GM12878 (cell line): ENCODE measurements around the gene LSR. TPM values are rescaled to one million over a fixed set of nuclear protein-coding genes. Genes with fewer than 3 reads are reported as not detected.

Experiments used
- ATAC-seq: fragments of 200-7000 bp; cut with Tn5 transposase; 3 replicates; pipeline ENCODE4 v1.9.1; 2020; ENCODE audit warnings: mild to moderate bottlenecking, moderate library complexity
- BruUV-seq: library from RNA; stranded (reverse); fragments of 400-500 nt; replicated peaks from 2 replicates; lab custom pipeline; 2021; lab: Mats Ljungman, UMichigan
- CTCF ChIA-PET: fragments of 300-600 bp; sonication (Branson Sonifier 250); formaldehyde crosslinking; extraction: SDS; loops from one replicate; lab custom pipeline; 2021; ENCODE audit warnings: inconsistent platforms; lab: Yijun Ruan, JAX
- POLR2A ChIA-PET: fragments of 350-600 bp; formaldehyde crosslinking; extraction: SDS; loops from one replicate; lab custom pipeline; 2021; ENCODE audit warnings: inconsistent platforms; lab: Charles Lee
- RAD21 ChIA-PET: fragments of 300-600 bp; sonication (Branson Sonifier 250); formaldehyde crosslinking; loops from one replicate; lab custom pipeline; 2023; ENCODE audit warnings: antibody characterized with exemption; ENCODE audit not compliant: unreplicated experiment; lab: Charles Lee
- SMC1A ChIA-PET: fragments of 300-600 bp; sonication (Branson Sonifier 250); formaldehyde crosslinking; loops from one replicate; lab custom pipeline; 2023; ENCODE audit not compliant: unreplicated experiment, uncharacterized antibody; lab: Charles Lee
- DNase-seq: peaks from one replicate; pipeline ENCODE4 v3.0.0-alpha.2; 2011; ENCODE audit warnings: low read depth, low spot score
- FAIRE-seq: peaks from 3 replicates; lab custom pipeline; 2011; peaks lifted over from hg19 to GRCh38; lab: Jason Lieb, UNC
- H2AFZ ChIP-seq: 2 replicates; pipeline ENCODE4 v1.6.0; 2011; ENCODE audit warnings: low read depth, low read length, control low read depth; ENCODE audit not compliant: control insufficient read depth
- H3K27ac ChIP-seq: 2 replicates; pipeline ENCODE4 v1.5.1; 2011; ENCODE audit warnings: control low read depth; ENCODE audit not compliant: control insufficient read depth, insufficient read depth
- H3K27me3 ChIP-seq, 2 experiments: replicated peaks in 1 of 2; 2 replicates each; pipeline versions ENCODE4 v1.6.0 to v1.6.1; 2011; ENCODE audit warnings: low read length in 1 of 2; ENCODE audit not compliant: control insufficient read depth in 2 of 2, insufficient read depth in 2 of 2
- H3K36me3 ChIP-seq, 2 experiments: 2 replicates each; pipeline ENCODE4 v1.5.1; 2011; ENCODE audit warnings: low read length in 1 of 2; ENCODE audit not compliant: control insufficient read depth in 2 of 2, insufficient read depth in 2 of 2
- H3K4me1 ChIP-seq: 2 replicates; pipeline ENCODE4 v1.6.1; 2011; ENCODE audit warnings: mild to moderate bottlenecking, low read length, moderate library complexity, mixed read lengths; ENCODE audit not compliant: control insufficient read depth, insufficient read depth
- H3K4me2 ChIP-seq: 2 replicates; pipeline ENCODE4 v1.6.0; 2011; ENCODE audit warnings: control low read depth; ENCODE audit not compliant: control insufficient read depth, insufficient read depth
- H3K4me3 ChIP-seq: fragments of 200-600 bp; sonication (generic); 2 replicates; pipeline ENCODE4 v1.5.1; 2016
- H3K79me2 ChIP-seq: 2 replicates; pipeline ENCODE4 v1.6.0; 2011; ENCODE audit warnings: low read length; ENCODE audit not compliant: control insufficient read depth, insufficient read depth
- H3K9ac ChIP-seq: 2 replicates; pipeline ENCODE4 v1.8.0; 2011; ENCODE audit warnings: low read length, control low read depth, mixed read lengths; ENCODE audit not compliant: control insufficient read depth, insufficient read depth
- H3K9me3 ChIP-seq: replicated peaks from 3 replicates; pipeline ENCODE4 v1.5.1; 2011; ENCODE audit warnings: mild to moderate bottlenecking, low read length; ENCODE audit not compliant: control insufficient read depth, insufficient read depth
- H4K20me1 ChIP-seq: 2 replicates; pipeline ENCODE4 v1.6.0; 2011; ENCODE audit not compliant: control insufficient read depth, insufficient read depth
- ASH2L ChIP-seq: fragments of 300-600, 200-600 bp; sonication (generic); IDR thresholded peaks from 2 replicates; pipeline ENCODE4 v1.6.1; 2017; ENCODE audit warnings: low read depth, mild to moderate bottlenecking, borderline replicate concordance
- BCL11A ChIP-seq: IDR thresholded peaks from 2 replicates; pipeline ENCODE4 v1.6.1; 2011; ENCODE audit warnings: low read depth, low read length
- EP300 ChIP-seq, 2 experiments: fragments of 150-350 bp in 1 of 2; IDR thresholded peaks; 2 replicates each; pipeline ENCODE4 v1.6.1; 2011 to 2012; ENCODE audit warnings: low read depth in 2 of 2, low read length in 2 of 2, borderline replicate concordance in 1 of 2, improper control_type of control experiment in 1 of 2, inconsistent platforms in 1 of 2; ENCODE audit not compliant: control insufficient read depth in 1 of 2
- MYB ChIP-seq: fragments of 150-350 bp; IDR thresholded peaks from 2 replicates; pipeline ENCODE4 v1.6.1; 2014; ENCODE audit warnings: mild to moderate bottlenecking, low read depth, low read length, borderline replicate concordance
- POLR2A ChIP-seq: IDR thresholded peaks from 2 replicates; pipeline ENCODE4 v1.6.1; 2011; ENCODE audit warnings: low read depth, mild to moderate bottlenecking, low read length
- SMC3 ChIP-seq: IDR thresholded peaks from 2 replicates; pipeline ENCODE4 v1.6.1; 2011; ENCODE audit warnings: low read length, improper control_type of control experiment, borderline replicate concordance
- WRNIP1 ChIP-seq: IDR thresholded peaks from 2 replicates; pipeline ENCODE4 v1.6.1; 2011; ENCODE audit warnings: low read depth, low read length, improper control_type of control experiment, borderline replicate concordance
- WGBS: methylation state at CpG from one replicate; pipeline ENCODE4 v1.1.6; 2016; ENCODE audit warnings: low lambda C conversion rate; ENCODE audit not compliant: insufficient replicate concordance, insufficient coverage; ENCODE audit errors: missing lambda C conversion rate; 5-methylcytosine and 5-hydroxymethylcytosine counted together
- in situ Hi-C: fragments of 300-500 bp; cut with MboI; formaldehyde crosslinking; loops from 9 replicates; pipeline ENCODE4 v1.14.3; 2018; ENCODE audit warnings: mixed read lengths
- intact Hi-C: fragments of 100-400 bp; cut with micrococcal nuclease; formaldehyde crosslinking; loops from one replicate; pipeline ENCODE4 v1.14.2; 2022; ENCODE audit not compliant: unreplicated experiment
- polyA plus RNA-seq, 11 experiments: library from polyadenylated mRNA; depleted of rRNA in 4 of 11; unstranded in 6 of 11; stranded (reverse) in 5 of 11; fragments of >200 nt; fragmentation: Nextera tagmentation in 4 of 11; fragmentation: Illumina TruSeq in 1 of 11; extraction: Ambion mirVana in 4 of 11; extraction: Trizol in 1 of 11; gene quantifications; 1 replicate in 1 of 11; 2 replicates in 10 of 11; pipeline versions ENCODE4 v1.2.1 to v1.2.3, GENCODE V29; 2011 to 2016; ENCODE audit warnings: inconsistent platforms in 2 of 11, missing spikeins in 2 of 11, low read depth in 1 of 11
- total RNA-seq, 4 experiments: library from RNA; depleted of rRNA in 3 of 4; stranded (reverse); fragments of >200 nt in 3 of 4; fragmentation: Illumina TruSeq in 1 of 4; extraction: Trizol in 1 of 4; gene quantifications; 2 replicates each; pipeline versions ENCODE4 v1.2.1 to v1.2.3, GENCODE V29; 2013 to 2021
- TF ChIP-seq, protein P1 (sequence below): fragments of 150-350 bp; IDR thresholded peaks from 2 replicates; pipeline ENCODE4 v1.6.1; 2016; ENCODE audit warnings: low read depth, low read length
- TF ChIP-seq, protein P2 (sequence below): fragments of 150-350 bp; IDR thresholded peaks from 2 replicates; pipeline ENCODE4 v1.6.1; 2014; ENCODE audit warnings: mild to moderate bottlenecking, low read depth, low read length
- TF ChIP-seq, protein P3 (sequence below), 3 experiments: IDR thresholded peaks in 2 of 3; conservative IDR thresholded peaks in 1 of 3; 2 replicates each; pipeline ENCODE4 v1.5.1; 2011; ENCODE audit warnings: low read depth in 3 of 3, low read length in 3 of 3, mild to moderate bottlenecking in 3 of 3, control low read depth in 2 of 3, moderate library complexity in 2 of 3, inconsistent platforms in 1 of 3, mixed read lengths in 1 of 3; ENCODE audit not compliant: control insufficient read depth in 2 of 3, insufficient read depth in 1 of 3; ENCODE audit errors: extremely low read depth in 1 of 3
- TF ChIP-seq, protein P4 (sequence below): fragments of 450-650 bp; formaldehyde crosslinking; IDR thresholded peaks from 2 replicates; pipeline ENCODE4 v1.4.0; 2020; ENCODE audit warnings: mild to moderate bottlenecking, moderate library complexity

The LSR gene
- total and polyA plus RNA-seq, 10 of the 15 experiments (the other 5 are each of a cell fraction or from before 2014, with no cell fraction given), result 0.26 to 53.9 (median 26.3) TPM

DNA sequence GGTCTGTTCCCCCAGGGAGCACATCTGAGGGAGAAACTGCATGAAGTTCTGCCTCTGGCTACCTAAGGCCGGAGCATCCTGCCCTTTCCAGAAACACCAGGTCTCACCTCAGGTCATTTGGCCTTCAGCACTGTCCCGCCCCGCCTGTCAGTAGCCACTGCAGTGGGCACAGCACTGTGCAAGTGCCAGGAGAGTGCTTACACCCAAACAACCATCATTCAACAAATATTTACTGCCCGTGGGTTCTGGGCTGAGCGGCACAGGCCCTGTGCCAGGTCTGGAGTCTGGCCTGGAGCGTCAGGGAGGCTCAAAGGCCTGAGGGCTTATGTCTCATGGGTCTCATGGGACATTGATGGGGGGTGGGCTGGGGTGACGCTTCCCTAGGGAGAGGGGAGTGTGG lies 22.7 kb downstream of the LSR start:
- BruUV-seq, result no TSS peak
- Histone ChIP-seq H3K4me1 (peaks cover 17% of the 10 kb centered on the region), H2AFZ (no peak overlapping the region), H3K4me3 (no peak overlapping the region), H3K79me2 (peaks cover 29% of the 10 kb centered on the region), H4K20me1 (no peaks in the 10 kb centered on the region), H3K27me3 (no peaks in the 10 kb centered on the region), H3K36me3 (peaks cover 10 to 18% of the 10 kb centered on the region in 2 experiments), H3K4me2 (peak overlapping the region; percentile 30), H3K27ac (no peak overlapping the region), H3K9me3 (no peaks in the 10 kb centered on the region), H3K9ac (no peak overlapping the region)
- no peak for FAIRE-seq
- ChIA-PET SMC1A (interaction anchor here (1.0 to 1.5 kb wide), 2 partner anchors 76 to 198 kb away, joined by 4 to 7 read pairs; partner anchors contain the start of gene FFAR1), POLR2A (no interaction called here), RAD21 (interaction anchor here (1.2 kb wide), 2 partner anchors 62 to 202 kb away, joined by 3 to 5 read pairs; no protein-coding TSS in a partner anchor), CTCF (interaction anchor here (0.7 kb wide), 2 partner anchors 129 to 223 kb away, joined by 3 read pairs; no protein-coding TSS in a partner anchor)
- in situ Hi-C loops, result loop anchor here (5.0 kb wide), 1 partner anchor 196 kb away; no protein-coding TSS in a partner anchor
- intact Hi-C loops, result no loop called here
- WGBS, result 95% methylated on average over 7 of the region's 7 CpGs
- no peak for DNase-seq
- no peak for ATAC-seq
- TF ChIP-seq ASH2L (no peak), BCL11A (no peak), POLR2A (no peak), EP300 (IDR thresholded peaks at IDR 0.05; ENCODE audit: borderline replicate concordance in 1 of 2, control insufficient read depth in 1 of 2, low read depth in 2 of 2, low read length in 2 of 2) (no peak), SMC3 (no peak), MYB (no peak), WRNIP1 (no peak)
- TF ChIP-seq, protein P1, sequence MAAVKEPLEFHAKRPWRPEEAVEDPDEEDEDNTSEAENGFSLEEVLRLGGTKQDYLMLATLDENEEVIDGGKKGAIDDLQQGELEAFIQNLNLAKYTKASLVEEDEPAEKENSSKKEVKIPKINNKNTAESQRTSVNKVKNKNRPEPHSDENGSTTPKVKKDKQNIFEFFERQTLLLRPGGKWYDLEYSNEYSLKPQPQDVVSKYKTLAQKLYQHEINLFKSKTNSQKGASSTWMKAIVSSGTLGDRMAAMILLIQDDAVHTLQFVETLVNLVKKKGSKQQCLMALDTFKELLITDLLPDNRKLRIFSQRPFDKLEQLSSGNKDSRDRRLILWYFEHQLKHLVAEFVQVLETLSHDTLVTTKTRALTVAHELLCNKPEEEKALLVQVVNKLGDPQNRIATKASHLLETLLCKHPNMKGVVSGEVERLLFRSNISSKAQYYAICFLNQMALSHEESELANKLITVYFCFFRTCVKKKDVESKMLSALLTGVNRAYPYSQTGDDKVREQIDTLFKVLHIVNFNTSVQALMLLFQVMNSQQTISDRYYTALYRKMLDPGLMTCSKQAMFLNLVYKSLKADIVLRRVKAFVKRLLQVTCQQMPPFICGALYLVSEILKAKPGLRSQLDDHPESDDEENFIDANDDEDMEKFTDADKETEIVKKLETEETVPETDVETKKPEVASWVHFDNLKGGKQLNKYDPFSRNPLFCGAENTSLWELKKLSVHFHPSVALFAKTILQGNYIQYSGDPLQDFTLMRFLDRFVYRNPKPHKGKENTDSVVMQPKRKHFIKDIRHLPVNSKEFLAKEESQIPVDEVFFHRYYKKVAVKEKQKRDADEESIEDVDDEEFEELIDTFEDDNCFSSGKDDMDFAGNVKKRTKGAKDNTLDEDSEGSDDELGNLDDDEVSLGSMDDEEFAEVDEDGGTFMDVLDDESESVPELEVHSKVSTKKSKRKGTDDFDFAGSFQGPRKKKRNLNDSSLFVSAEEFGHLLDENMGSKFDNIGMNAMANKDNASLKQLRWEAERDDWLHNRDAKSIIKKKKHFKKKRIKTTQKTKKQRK, result no peak
- TF ChIP-seq, protein P2, sequence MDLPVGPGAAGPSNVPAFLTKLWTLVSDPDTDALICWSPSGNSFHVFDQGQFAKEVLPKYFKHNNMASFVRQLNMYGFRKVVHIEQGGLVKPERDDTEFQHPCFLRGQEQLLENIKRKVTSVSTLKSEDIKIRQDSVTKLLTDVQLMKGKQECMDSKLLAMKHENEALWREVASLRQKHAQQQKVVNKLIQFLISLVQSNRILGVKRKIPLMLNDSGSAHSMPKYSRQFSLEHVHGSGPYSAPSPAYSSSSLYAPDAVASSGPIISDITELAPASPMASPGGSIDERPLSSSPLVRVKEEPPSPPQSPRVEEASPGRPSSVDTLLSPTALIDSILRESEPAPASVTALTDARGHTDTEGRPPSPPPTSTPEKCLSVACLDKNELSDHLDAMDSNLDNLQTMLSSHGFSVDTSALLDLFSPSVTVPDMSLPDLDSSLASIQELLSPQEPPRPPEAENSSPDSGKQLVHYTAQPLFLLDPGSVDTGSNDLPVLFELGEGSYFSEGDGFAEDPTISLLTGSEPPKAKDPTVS, result no peak
- TF ChIP-seq, protein P3, sequence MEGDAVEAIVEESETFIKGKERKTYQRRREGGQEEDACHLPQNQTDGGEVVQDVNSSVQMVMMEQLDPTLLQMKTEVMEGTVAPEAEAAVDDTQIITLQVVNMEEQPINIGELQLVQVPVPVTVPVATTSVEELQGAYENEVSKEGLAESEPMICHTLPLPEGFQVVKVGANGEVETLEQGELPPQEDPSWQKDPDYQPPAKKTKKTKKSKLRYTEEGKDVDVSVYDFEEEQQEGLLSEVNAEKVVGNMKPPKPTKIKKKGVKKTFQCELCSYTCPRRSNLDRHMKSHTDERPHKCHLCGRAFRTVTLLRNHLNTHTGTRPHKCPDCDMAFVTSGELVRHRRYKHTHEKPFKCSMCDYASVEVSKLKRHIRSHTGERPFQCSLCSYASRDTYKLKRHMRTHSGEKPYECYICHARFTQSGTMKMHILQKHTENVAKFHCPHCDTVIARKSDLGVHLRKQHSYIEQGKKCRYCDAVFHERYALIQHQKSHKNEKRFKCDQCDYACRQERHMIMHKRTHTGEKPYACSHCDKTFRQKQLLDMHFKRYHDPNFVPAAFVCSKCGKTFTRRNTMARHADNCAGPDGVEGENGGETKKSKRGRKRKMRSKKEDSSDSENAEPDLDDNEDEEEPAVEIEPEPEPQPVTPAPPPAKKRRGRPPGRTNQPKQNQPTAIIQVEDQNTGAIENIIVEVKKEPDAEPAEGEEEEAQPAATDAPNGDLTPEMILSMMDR (IDR thresholded peaks at IDR 0.05 in 2 of 3, conservative IDR thresholded peaks at IDR 0.05 in 1 of 3; ENCODE audit: control insufficient read depth in 2 of 3, extremely low read depth in 1 of 3, insufficient read depth in 1 of 3, low read depth in 3 of 3, low read length in 3 of 3), result no peak
- TF ChIP-seq, protein P4, sequence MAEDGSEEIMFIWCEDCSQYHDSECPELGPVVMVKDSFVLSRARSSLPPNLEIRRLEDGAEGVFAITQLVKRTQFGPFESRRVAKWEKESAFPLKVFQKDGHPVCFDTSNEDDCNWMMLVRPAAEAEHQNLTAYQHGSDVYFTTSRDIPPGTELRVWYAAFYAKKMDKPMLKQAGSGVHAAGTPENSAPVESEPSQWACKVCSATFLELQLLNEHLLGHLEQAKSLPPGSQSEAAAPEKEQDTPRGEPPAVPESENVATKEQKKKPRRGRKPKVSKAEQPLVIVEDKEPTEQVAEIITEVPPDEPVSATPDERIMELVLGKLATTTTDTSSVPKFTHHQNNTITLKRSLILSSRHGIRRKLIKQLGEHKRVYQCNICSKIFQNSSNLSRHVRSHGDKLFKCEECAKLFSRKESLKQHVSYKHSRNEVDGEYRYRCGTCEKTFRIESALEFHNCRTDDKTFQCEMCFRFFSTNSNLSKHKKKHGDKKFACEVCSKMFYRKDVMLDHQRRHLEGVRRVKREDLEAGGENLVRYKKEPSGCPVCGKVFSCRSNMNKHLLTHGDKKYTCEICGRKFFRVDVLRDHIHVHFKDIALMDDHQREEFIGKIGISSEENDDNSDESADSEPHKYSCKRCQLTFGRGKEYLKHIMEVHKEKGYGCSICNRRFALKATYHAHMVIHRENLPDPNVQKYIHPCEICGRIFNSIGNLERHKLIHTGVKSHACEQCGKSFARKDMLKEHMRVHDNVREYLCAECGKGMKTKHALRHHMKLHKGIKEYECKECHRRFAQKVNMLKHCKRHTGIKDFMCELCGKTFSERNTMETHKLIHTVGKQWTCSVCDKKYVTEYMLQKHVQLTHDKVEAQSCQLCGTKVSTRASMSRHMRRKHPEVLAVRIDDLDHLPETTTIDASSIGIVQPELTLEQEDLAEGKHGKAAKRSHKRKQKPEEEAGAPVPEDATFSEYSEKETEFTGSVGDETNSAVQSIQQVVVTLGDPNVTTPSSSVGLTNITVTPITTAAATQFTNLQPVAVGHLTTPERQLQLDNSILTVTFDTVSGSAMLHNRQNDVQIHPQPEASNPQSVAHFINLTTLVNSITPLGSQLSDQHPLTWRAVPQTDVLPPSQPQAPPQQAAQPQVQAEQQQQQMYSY (CRISPR knock-in tag), result no peak
